Stimulated activated naive CD4-positive, alpha-beta T cell treated with Interleukin-2 at 50 U/mL for 16 hours (primary cell): ENCODE measurements around the gene VPS11.
"Not testable (repeated sequence)": the region's sequence is repeated elsewhere in the genome, so short reads cannot be mapped to it uniquely, and the experiment has no call there.

Experiments used
- DNase-seq: peaks from one replicate; lab custom pipeline; 2025; lab: John Stamatoyannopoulos, UW

Gene VPS11

DNA sequence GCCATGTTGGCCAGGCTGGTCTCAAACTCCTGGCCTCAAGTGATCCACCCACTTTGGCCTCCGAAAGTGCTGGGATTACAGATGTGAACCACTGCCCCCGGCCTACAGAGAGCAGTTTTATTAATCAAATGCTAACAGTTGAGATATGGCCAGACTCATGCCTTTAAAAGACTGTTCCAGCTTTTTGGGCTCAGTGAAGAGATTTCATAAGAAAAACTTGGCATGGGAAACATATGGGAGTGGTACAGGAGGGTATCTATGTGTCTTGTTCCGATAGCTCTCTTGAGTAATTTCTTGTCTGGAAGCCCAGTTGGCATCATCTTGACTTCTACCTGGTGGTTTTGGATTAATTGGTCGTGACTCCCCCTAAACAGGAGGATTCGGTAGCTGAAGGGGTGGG lies 28.7 kb upstream of the VPS11 start:
- DNase-seq: no peak

DNA sequence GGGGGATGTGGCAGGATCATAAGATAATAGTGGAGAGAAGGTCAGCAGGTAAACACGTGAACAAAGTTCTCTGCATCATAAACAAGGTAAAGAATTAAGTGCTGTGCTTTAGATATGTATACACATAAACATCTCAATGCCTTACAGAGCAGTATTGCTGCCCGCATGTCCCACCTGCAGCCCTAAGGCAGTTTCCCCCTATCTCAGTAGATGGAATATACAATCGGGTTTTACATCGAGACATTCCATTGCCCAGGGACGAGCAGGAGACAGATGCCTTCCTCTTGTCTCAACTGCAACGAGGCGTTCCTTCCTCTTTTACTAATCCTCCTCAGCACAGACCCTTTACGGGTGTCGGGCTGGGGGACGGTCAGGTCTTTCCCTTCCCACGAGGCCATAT lies 28.1 kb upstream of the VPS11 start:
- DNase-seq: not testable (repeated sequence)

DNA sequence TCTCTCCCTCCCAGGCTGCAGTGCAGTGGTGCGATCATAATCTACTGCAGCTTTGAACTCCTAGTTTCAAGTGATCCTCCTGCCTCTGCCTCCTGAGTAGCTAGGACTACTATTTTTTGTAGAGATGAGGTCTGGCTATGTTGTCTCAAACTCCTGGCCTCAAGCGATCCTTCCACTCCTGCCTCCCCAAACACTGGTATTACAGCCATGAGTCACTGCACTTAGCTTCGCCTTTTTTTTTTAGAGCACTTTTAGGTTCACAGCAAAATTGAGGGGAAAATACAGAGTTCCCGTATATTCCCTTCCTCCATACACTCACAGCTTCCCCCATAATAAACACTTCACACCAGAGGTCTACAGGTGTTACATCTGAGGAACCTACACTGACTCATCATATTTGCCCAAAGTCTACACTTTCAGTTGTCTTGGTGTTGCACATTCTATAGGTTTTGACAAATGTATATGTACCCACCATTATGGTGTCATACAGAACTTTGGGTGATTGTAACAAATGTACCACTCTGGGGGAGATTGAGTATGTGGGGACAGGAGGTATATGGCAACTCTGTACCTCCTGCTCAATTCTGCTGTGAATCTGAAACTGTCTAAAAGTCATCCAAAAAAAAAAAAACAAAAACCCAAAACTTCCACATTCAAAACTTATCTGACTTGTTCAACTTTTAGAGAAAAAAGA lies 25.6 kb upstream of the VPS11 start:
- DNase-seq: no peak

DNA sequence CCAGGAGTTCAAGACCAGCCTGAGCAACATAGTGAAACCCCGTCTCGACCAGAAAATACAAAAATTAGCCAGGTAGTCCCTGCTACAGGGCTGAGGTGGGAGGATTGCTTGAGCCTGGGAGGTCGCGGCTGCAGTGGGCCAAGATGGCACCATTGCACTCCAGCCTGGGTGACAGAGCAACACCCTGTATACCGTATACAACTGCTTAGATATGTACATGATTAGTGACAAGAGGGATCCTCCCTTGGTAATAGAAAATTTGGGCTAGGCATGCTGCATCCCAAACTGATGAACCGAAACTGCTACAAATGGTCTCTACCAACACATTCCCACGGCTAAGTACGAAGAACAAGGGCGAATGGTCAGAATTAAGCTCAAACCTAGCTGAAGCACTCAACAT lies 24.7 kb upstream of the VPS11 start:
- DNase-seq: no peak

DNA sequence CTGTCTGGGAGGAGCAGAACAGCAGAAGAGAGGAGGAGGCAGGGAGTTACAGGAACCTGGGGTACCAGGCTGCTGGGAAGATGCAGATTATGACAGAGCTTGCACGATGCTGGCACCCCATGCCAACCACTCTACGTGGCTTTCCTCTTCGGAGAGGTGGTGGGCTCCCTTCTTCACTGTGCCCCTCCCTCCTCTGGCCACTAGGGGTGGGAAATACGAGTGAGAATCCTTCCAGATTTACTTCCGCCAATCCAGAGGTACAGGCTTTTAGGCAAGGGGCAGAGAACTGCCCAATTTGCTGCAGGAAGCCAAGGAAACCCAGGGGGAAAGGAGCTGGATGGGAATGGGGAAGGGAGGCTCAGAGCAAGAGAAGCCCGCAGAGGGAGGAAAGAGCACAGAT lies 22.9 kb upstream of the VPS11 start:
- DNase-seq: no peak

DNA sequence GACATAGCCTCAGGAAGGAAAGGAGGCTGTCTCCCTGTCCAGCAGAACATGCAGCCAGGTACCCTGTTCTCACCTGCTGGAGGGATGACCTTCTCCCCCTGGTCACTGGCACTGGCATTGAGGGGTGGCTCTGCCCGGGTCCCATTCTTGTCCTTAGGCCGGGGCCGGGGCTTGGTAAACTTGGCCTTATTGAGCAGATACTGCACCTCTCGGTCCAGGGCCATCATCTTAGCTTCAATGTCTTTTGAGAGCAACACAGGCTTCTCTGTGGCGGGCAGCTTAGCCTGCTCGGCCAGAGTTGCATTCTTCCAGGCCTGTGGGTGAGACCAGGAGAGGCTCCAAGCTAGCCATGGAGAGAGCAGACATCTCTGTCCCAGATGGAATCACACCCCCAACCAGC lies 21.1 kb upstream of the VPS11 start:
- no peak for DNase-seq

DNA sequence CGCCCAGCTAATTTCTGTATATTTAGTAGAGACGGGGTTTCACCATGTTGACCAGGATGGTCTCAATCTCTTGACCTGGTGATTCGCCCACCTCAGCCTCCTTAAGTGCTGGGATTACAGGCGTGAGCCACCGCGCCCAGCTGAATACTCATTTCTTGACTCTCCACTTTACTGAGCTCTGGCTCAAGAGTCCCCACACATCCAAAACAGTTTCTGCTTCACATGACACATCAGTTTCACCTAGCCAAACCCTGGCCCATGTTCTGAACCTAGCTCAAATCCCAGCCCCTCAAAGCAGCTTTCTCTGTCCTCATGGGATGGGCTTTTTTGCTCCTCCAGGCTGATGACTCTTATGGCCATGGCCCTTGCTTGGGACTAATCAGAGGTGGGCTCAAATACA lies 20.4 kb upstream of the VPS11 start:
- no peak for DNase-seq

DNA sequence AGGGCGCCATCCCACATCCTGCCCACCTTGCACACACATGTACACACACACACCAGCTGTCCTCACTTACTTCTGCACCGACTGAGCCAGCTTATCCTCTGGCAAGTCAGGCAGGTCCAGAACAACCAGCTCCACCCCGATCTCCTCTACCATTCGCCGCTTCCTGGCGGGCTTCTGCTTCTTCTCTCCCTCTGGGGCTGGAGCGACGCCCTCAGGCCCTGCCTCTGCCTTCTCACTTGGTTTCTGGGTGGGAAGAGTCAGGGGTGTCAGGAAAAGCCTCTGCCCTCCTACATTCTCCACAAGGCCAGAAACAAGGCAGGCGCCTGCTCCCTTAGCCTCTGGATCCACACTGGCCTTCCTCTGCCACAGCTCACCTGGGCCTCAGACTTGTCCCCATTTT lies 19.0 kb upstream of the VPS11 start:
- no peak for DNase-seq

DNA sequence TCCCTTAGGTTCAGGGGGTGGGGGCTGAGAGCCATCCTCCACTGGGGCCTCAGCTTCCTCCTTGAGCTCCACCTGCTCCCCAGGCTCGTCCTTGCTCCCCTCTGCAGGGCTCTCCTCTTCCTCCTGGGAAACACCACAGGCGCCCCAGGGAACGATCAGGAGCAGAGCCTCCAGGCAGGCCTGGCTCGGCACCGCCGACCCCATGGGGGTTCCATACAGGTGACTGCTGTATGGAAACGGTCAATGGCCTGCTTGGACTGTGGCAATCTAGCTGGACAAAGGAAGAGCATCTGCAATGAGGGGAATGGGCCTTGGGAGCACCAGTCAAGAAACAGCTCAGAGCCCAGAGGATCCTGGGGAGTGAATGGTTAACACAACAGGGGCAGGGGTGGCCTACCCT lies 18.5 kb upstream of the VPS11 start:
- DNase-seq: no peak

DNA sequence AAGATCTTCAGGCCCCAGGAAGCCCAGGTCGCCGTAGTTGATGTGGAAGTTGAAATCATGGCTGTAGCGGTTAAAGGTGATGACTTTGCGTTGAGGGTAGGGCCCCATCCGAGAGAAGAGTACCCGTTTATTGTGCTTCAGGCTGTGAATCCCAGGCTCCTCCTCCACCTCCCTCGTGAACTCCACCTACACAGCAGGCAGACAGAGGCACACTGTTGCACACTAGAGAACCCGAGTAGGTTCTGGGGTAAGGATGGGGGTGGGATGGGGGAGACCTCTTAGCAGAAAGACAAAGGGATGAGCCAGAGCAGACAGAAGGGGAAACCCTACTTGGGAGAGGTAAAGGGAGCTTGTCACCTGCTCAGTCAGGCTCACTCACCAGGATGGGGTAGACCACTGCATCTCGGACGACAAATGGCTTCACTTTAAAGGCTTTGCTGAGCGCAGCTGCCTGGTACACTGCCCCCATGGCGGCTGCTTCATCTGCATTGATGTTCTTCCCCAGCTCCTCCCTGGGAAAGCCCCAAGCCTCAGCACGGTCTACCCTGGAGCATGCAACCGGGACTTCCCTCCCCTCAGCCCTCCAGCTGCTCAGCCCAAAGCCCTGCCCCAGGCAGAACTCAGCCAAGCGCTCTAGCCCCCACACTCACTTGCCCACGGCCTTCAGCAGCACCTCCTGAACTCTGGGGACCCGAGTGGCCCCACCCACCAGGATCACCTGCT lies 16.0 kb upstream of the VPS11 start:
- peak; percentile 28 for DNase-seq

DNA sequence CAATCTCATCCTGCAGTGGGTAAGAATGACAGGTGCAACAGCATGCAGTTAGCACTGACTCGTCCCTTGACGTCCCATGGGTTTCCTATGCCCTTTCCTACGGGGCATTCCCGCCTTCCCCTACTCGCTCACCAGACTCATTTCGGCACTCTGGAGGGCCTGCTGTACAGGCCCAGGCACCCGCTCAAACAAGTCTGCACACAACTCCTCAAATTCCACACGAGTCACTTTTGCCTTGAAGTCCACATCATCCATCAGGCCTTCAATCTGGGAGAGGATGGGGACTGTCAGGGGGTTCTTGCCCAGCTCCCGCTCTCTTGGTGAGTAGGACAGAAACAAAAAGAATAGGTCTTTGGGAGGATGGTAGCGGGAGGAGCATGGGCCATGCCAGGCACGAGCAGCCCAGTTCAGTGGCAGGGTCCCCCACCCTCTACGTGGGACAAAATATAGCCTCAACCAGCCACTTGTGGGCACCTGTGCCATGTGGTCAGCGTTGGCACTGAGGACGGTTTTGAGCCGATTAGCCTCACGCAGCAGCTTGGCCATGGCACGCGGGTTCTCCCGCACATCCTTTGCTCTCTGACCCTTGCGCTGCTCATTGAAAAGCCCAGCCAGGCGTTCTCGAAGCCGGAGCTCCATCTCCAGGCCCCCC lies 15.3 kb upstream of the VPS11 start:
- DNase-seq: no peak

DNA sequence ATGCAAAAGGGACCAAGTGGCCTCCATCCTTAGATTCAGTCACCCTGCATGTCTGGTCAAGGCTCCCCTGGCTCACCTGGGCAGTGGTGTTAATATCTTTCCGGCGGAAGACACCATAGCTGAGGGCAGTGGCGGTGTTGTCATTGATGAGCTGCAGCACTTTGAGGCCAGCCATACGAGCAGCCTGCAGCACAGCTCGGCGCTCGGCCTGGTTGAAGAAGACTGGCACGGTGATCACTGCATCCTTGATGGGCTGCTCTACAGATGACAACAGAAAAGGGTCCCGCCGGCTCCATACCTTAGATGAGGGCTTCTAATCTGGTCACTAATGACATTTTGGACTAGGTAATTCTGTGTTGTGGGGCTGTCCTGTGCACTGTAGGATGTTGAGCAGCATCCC lies 13.2 kb upstream of the VPS11 start:
- no peak for DNase-seq

DNA sequence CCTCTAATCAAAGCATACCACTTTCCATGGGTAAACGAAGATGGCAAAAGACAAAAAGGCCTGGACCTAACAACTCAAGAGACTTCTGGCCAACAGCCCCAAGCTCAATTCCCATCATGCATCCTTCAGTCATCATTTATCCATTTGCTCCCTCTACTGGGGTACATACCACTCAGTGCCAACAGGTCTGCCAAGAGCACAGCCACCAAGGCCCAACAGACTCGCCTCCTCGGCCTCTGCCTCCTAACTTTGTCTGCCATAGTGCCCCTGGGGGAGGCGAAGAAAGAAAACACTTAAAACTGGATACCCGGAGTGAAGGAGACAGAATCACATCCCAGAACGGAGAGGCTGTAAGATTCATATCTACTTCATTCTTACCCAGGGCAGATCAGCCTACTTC lies 11.7 kb upstream of the VPS11 start:
- DNase-seq: peak; percentile 24

DNA sequence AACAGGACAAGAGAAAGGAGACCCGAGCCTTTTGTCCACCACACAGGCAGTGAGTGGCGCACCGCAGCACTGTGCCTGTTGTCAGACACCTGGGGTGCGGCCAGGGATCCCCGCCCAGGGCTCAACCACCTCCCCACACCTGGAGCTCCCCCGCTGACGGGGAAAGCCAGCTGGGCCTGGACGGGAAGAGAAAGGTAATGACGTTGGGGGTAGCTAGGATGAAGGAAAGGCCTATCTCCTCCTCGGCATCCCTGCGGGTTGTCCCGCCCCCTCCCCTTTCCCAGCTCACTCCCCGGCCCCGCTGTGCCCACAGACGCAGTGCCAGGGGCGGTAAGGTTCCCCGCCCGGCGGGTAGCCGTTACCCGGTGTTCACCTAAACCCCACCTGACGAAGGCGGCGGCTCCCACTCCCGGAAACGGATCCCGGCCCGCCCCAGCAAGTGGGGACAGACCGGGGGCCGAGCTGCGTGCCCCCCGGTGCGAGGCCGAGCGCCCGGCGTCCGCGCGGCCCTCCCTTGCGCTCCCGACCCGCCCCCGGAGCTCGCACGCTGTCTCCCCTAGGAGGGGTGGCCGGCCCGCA lies 11.1 kb upstream of the VPS11 start:
- DNase-seq: peak; percentile 44

DNA sequence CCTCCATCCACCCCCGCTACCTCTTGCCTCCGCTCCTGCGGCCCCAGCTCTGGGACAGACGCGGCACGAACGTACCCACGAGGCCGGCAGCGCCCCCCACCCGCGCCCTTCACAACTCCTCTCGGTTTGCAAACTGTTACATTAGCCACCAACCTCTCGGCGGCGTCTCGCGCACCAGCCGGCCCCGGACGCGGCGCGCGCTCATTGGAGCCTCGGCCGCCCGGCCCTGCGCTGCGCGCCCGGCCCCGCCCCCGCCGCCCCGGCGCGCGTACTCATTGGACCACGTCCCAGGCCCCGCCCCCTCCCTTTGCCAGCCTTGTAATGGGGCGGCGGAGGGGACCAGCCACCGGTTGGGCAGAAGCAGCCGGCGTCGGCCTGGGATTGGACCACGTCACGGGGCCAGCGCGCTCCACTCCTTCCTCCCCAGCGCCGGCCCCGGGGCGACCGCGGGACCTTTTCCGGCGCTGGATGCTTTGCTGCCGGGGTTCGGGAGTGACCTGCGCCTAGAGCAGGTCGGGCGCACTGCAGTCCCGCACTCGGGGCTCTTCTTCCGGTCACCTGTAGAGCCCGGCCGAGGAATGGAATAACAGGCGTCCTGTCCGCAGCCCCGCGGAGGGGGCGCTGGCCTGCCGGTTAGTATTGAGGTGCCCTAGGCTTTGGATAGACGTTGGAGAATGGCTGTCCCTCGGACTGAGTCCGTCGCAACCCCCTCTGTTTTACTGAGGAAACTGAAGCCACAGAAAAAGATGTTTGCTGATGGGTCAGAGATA lies 10.4 kb upstream of the VPS11 start, which contains the start of gene HYOU1:
HYOU1 (minus strand) TSS at position 206 of the 770 bp plus-strand sequence. CDS start 1,045 bp downstream, outside the sequence.
- DNase-seq: peak; percentile 99

DNA sequence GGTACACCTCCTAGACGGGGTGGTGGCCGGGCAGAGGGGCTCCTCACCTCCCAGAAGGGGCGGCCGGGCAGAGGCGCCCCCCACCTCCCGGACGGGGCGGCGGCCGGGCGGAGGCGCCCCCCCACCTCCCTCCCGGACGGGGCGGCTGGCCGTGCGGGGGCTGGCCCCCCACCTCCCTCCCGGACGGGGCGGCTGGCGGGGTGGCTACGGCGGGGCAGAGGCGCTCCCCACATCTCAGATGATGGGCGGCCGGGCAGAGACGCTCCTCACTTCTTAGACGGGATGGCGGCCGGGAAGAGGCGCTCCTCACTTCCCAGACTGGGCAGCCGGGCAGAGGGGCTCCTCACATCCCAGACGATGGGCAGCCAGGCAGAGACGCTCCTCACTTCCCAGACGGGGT lies 8.5 kb upstream of the VPS11 start:
- DNase-seq: not testable (repeated sequence)

DNA sequence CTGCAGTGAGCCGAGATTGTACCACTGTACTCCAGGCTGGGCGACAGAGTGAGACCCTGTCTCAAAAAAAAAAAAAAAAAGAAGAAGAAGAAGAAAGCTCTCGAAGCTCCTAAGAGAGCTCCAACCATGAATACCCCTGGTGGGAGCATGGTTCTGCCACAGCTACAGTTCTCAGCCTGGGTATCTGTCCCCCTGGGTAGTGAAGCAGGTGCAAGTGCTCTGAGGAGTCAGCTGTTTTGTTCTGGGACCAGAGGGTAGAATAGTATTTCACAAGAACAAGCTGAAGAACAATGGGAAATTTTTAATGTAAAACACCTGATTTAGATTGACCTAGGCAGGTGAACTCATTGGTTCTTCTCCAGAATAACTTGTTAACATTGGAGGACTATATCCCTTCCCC lies 6.4 kb upstream of the VPS11 start:
- DNase-seq: no peak

DNA sequence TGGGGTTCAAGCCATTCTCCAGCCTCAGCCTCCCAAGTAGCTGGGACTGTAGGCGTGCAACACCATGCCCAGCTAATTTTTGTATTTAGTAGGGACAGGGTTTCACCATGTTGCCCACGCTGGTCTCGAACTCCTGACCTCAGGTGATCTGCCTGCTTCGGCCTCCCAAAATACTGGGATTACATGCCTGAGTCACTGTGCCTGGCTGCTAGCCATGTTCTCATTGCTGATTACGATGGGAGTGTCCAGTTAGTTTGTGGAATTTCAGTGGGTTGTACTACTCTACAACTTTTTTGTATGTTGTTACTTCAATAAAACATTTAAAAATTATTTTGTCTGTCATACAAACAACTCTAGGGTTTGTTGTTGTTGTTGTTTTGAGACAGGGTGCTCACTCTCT lies 4.8 kb upstream of the VPS11 start:
- no peak for DNase-seq

DNA sequence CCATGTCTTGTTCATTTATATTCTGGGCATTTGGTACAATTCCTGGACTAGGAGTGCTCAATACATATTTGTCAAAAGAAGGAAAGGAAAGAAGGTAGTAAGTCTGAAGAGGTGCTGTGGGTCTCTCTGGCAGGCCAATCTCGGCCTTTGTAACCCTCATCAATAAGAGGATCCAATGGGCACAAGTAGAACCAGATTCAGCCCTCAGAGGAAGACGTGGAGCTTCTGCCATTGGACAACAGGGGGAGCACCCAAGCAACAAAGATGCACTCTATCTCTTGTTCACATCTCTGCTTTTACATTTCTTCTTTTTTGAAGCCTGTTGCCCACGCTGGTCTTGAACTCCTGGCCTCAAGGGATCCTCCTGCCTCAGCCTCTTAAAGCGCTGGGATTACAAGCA lies 2.2 kb upstream of the VPS11 start:
- peak; percentile 13 for DNase-seq

DNA sequence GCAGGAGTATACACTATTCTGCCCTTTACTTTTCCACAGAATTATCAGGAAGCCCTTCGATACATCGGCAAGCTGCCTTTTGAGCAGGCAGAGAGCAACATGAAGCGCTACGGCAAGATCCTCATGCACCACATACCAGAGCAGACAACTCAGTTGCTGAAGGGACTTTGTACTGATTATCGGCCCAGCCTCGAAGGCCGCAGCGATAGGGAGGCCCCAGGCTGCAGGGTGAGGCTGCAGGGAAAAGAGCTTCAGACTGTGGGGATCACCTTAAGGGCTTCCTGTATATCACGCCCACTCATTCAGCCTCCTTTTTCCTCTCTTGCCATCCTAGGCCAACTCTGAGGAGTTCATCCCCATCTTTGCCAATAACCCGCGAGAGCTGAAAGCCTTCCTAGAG lies 10.2 kb downstream of the VPS11 start:
- DNase-seq: no peak

DNA sequence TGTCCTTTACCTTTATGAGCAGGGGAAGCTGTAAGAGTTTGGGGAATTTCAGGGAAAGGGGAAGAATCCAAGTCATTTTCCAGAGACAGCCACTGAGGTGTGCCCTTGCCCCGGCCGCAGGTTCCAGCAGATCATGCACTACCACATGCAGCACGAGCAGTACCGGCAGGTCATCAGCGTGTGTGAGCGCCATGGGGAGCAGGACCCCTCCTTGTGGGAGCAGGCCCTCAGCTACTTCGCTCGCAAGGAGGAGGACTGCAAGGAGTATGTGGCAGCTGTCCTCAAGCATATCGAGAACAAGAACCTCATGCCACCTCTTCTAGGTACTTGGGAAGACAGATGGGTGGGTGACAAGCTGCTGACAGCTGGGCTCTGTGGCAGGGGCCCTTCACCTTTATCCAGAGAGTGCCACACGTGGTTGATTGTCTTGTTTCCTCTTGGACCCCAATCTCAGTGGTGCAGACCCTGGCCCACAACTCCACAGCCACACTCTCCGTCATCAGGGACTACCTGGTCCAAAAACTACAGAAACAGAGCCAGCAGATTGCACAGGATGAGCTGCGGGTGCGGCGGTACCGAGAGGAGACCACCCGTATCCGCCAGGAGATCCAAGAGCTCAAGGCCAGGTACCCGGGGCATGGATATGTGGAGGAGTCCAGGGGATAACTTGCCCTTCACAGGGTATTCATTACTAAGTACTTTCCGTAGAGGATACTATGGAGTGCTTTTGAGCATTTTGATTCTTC lies 11.2 kb downstream of the VPS11 start:
- DNase-seq: no peak
